H7 (cell line): Measurements from ENCODE around the gene ZBTB7C. TPM values are rescaled to one million over a fixed set of nuclear protein-coding genes. Genes with fewer than 3 reads are reported as not detected.

Source experiments
- DNase-seq: peaks from one replicate; pipeline ENCODE4 v3.0.0; 2012
- H3K27me3 ChIP-seq: 2 replicates; pipeline ENCODE4 v1.6.0; 2011; ENCODE audit warnings: mild to moderate bottlenecking, low read length; ENCODE audit not compliant: control insufficient read depth, insufficient read depth
- H3K36me3 ChIP-seq: replicated peaks from 2 replicates; pipeline ENCODE4 v1.5.1; 2011; ENCODE audit warnings: low read length; ENCODE audit not compliant: control insufficient read depth, insufficient read depth
- H3K4me3 ChIP-seq: 2 replicates; pipeline ENCODE4 v1.5.1; 2011; ENCODE audit warnings: low read depth, mild to moderate bottlenecking, control low read depth, low read length, moderate library complexity; ENCODE audit not compliant: insufficient read depth
- total RNA-seq: library from RNA; depleted of rRNA; stranded (reverse); fragments of >200 nt; shearing (Covaris generic); gene quantifications from 2 replicates; pipeline ENCODE4 v1.2.3, GENCODE V29; 2014; rRNA removed

ZBTB7C gene
- total RNA-seq, 1 experiment from 2014 or later = 0.38 TPM

DNA sequence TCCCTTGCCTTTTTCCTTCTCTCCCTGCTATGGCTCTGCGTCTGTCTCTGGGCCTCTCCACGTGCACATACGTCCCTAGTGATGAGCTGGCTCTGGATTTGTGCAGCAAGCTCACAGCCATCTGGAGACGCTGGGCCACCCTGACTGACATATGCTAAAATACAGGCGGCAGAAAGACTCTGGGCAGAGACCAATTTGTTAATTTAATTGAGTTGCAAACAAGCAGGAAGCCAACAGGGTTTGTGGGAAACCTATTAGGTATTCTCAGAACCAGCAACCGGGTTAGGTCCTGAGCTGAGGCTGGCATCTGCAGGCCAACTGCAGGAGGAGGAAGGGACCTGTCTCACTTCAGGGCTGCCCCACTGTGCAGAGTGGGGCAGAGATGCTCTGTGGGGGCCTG lies 425.2 kb downstream of the ZBTB7C start:
- Histone ChIP-seq H3K27me3 (no peaks in the 10 kb centered on the region), H3K36me3 (no peaks in the 10 kb centered on the region), H3K4me3 (no peak overlapping the region)
- no peak for DNase-seq

DNA sequence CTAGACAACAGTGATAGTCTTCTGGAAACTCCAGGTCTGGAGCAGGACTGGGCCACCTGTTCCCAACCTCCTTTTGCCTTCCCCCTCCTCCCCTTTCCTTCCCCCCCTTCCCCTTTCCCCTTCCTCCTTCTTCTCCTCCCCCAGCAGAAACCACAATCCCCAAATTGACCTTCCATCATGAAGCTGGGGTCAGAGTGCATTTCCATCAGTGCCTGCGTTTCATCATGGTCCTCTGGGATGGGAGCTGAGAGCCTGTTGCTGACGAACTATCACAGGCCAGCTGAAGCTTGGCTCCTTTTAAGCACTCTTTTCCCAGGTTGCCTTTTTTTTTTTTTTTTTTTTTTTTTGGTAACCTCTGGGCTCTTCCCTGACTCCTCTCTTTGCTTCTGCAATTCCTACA lies 426.1 kb downstream of the ZBTB7C start:
- no peak overlapping the region for H3K4me3 ChIP-seq
- no peaks in the 10 kb centered on the region for H3K27me3 ChIP-seq
- H3K36me3 ChIP-seq = no peaks in the 10 kb centered on the region
- DNase-seq = no peak

DNA sequence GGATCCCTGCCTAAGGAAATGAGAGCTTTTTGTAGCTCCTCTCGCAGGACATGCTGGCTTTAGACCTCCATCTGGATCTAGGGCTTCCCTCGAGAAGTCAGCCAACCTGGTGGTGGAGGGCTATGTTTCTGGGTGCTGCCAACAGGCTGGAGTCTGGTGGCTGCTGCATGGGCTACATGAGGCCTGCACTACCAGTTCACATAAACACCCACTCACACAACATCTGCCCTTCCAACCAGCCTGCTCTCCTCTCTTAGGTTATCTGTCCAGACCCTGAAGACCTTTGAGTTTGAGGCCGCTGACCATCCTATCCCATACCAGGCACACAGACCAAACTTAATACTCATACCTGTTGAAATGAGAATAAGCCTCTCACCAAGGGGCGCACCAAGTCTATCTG lies 427.4 kb downstream of the ZBTB7C start:
- H3K27me3 ChIP-seq = no peaks in the 10 kb centered on the region
- H3K36me3 ChIP-seq = no peaks in the 10 kb centered on the region
- no peak overlapping the region for H3K4me3 ChIP-seq
- no peak for DNase-seq

GRCh38 chr18:47981320-47981719 lies 427.9 kb downstream of the ZBTB7C start:
- no peaks in the 10 kb centered on the region for H3K27me3 ChIP-seq
- no peaks in the 10 kb centered on the region for H3K36me3 ChIP-seq
- DNase-seq = no peak
- no peak overlapping the region for H3K4me3 ChIP-seq

GRCh38 chr18:47979611-47980200 lies 429.5 kb downstream of the ZBTB7C start:
- Histone ChIP-seq H3K27me3 (no peaks in the 10 kb centered on the region), H3K36me3 (no peaks in the 10 kb centered on the region), H3K4me3 (no peak overlapping the region)
- no peak for DNase-seq

DNA sequence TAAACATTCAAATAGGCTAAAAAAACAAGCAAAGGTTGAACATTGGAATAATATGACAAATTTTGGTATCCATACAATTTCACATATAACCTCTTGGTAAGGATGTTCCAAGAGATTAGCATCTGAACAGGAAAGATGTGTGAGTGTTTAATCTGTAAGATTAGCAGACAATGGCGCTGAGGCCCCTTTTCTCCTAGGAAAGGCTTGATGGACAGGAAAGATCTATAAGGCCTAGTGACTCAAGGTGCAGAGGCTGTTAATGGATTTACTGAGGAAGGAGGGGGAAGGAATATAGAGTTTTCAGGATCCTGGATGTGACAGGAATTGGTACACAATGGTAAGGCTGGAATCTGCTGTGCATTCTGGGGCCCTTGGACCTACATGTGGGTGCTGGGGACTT lies 430.6 kb downstream of the ZBTB7C start:
- H3K27me3 ChIP-seq = no peaks in the 10 kb centered on the region
- no peaks in the 10 kb centered on the region for H3K36me3 ChIP-seq
- H3K4me3 ChIP-seq = no peak overlapping the region
- no peak for DNase-seq

DNA sequence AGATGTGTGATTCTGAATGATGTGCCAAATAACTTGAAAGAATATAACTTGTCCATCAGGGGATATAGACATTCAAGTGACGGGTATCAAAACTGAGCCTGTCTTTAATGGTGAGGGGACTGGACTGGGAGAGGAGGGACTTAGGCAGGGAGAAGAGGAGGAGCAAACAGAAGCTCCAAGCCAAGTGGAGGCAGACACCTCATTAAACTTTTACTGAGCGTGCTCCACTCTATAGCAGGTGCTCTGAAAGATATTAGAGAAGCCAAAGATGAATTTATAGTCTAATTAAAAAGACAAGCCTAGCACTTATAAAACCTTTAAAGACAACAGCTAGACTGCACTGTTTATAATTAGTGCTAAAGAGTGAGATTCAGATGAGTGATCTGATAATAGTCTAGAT lies 431.0 kb downstream of the ZBTB7C start:
- Histone ChIP-seq H3K27me3 (no peaks in the 10 kb centered on the region), H3K36me3 (no peaks in the 10 kb centered on the region), H3K4me3 (no peak overlapping the region)
- no peak for DNase-seq

Other genes starting within 250 kb of the ZBTB7C start
- 9.8 and 25.7 TPM in 2 replicates for gene CTIF, start 129.6 kb upstream of the ZBTB7C start, total RNA-seq